GM18873 (cell line): ENCODE data around the gene IRAK3.
A peak's percentile ranks its signal among the peaks of the same experiment; 100 is the strongest.

Experiments used
- ATAC-seq: cut with Tn5 transposase; IDR thresholded peaks from one replicate; pipeline ENCODE4 v1.9.1; 2021; ENCODE audit warnings: mild to moderate bottlenecking, moderate library complexity, moderate number of reproducible peaks; ENCODE audit not compliant: unreplicated experiment, low FRiP score

Gene IRAK3

GRCh38 chr12:66297080-66297479 is 108.1 kb downstream of the IRAK3 start:
- no peak for ATAC-seq

- ATAC-seq: no peak
These were observed 108.9 kb downstream of the IRAK3 start for GRCh38 chr12:66297923-66298322.

GRCh38 chr12:66301944-66302826 is 113.2 kb downstream of the IRAK3 start, which contains the start of gene HELB:
TSS of gene HELB (plus strand) at chr12:66302493. CDS start at chr12:66302604, 111 bp downstream.
- peak; percentile 82 for ATAC-seq

GRCh38 chr12:66302827-66303169 is 113.8 kb downstream of the IRAK3 start:
- ATAC-seq: no peak

GRCh38 chr12:66303316-66303804 is 114.3 kb downstream of the IRAK3 start:
- ATAC-seq: peak; percentile 63
